ENCODE results near the gene TRPC5OS. TPM values are rescaled to one million over a fixed set of nuclear protein-coding genes. Genes with fewer than 3 reads are reported as not detected.

The TRPC5OS gene
- not detected in 2 replicates for total RNA-seq
- long read RNA-seq = 0 reads

GRCh38 chrX:111875881-111876280 is at the start of gene TRPC5OS:
Gene TRPC5OS (plus strand): TSS chrX:111876181. CDS start chrX:111901850, 25,669 bp downstream.
- DNase-seq (ENCODE audit: low spot score, unreplicated experiment) = no peak
- no peaks in the 10 kb centered on the region for H3K36me3 Mint-ChIP-seq (ENCODE audit: insufficient read depth)

GRCh38 chrX:111829345-111829744 is 46.6 kb upstream of the TRPC5OS start:
- no peaks in the 10 kb centered on the region for H3K27me3 Mint-ChIP-seq

More at GRCh38 chrX:111875881-111876280, at the start of gene TRPC5OS:
- Mint-ChIP-seq H3K27me3 (no peaks in the 10 kb centered on the region), H3K4me3 (ENCODE audit: low read depth) (no peak within 1 kb of the TSS), H3K27ac (no peak within 1 kb of the TSS), H3K9me3 (ENCODE audit: low read depth) (no peaks in the 10 kb centered on the region), H3K4me1 (ENCODE audit: low read depth) (no peaks in the 10 kb centered on the region)
- TF ChIP-seq CTCF (IDR thresholded peaks at IDR 0.05; ENCODE audit: unreplicated experiment) = no peak

GRCh38 chrX:111830571-111830970 is 45.4 kb upstream of the TRPC5OS start:
- Mint-ChIP-seq H3K27ac (no peak overlapping the region), H3K9me3 (ENCODE audit: low read depth) (no peaks in the 10 kb centered on the region), H3K27me3 (no peaks in the 10 kb centered on the region), H3K4me1 (ENCODE audit: low read depth) (peaks cover 4% of the 10 kb centered on the region), H3K36me3 (ENCODE audit: insufficient read depth) (no peaks in the 10 kb centered on the region), H3K4me3 (ENCODE audit: low read depth) (no peak overlapping the region)
- TF ChIP-seq CTCF (IDR thresholded peaks at IDR 0.05; ENCODE audit: unreplicated experiment) = no peak
- DNase-seq (ENCODE audit: low spot score, unreplicated experiment) = no peak

More at GRCh38 chrX:111829345-111829744, 46.6 kb upstream of the TRPC5OS start:
- H3K9me3 Mint-ChIP-seq (ENCODE audit: low read depth) = no peaks in the 10 kb centered on the region
- no peak overlapping the region for H3K4me3 Mint-ChIP-seq (ENCODE audit: low read depth)
- H3K27ac Mint-ChIP-seq = no peak overlapping the region
- DNase-seq (ENCODE audit: low spot score, unreplicated experiment) = no peak
- peaks cover 4% of the 10 kb centered on the region for H3K4me1 Mint-ChIP-seq (ENCODE audit: low read depth)
- H3K36me3 Mint-ChIP-seq (ENCODE audit: insufficient read depth) = no peaks in the 10 kb centered on the region
- TF ChIP-seq CTCF (IDR thresholded peaks at IDR 0.05; ENCODE audit: unreplicated experiment) = no peak

GRCh38 chrX:111831343-111831742 is 44.6 kb upstream of the TRPC5OS start:
- no peak for DNase-seq (ENCODE audit: low spot score, unreplicated experiment)
- Mint-ChIP-seq H3K9me3 (ENCODE audit: low read depth) (no peaks in the 10 kb centered on the region), H3K27me3 (no peaks in the 10 kb centered on the region), H3K27ac (no peak overlapping the region), H3K36me3 (ENCODE audit: insufficient read depth) (no peaks in the 10 kb centered on the region), H3K4me3 (ENCODE audit: low read depth) (no peak overlapping the region), H3K4me1 (ENCODE audit: low read depth) (peaks cover 5% of the 10 kb centered on the region)
- TF ChIP-seq CTCF (IDR thresholded peaks at IDR 0.05; ENCODE audit: unreplicated experiment) = no peak

GRCh38 chrX:111837197-111837596 is 38.8 kb upstream of the TRPC5OS start:
- no peak for DNase-seq (ENCODE audit: low spot score, unreplicated experiment)

More at GRCh38 chrX:111837197-111837596, 38.8 kb upstream of the TRPC5OS start:
- no peak overlapping the region for H3K27ac Mint-ChIP-seq
- no peaks in the 10 kb centered on the region for H3K36me3 Mint-ChIP-seq (ENCODE audit: insufficient read depth)
- no peaks in the 10 kb centered on the region for H3K9me3 Mint-ChIP-seq (ENCODE audit: low read depth)
- no peak overlapping the region for H3K4me3 Mint-ChIP-seq (ENCODE audit: low read depth)
- H3K27me3 Mint-ChIP-seq = no peaks in the 10 kb centered on the region
- TF ChIP-seq CTCF (IDR thresholded peaks at IDR 0.05; ENCODE audit: unreplicated experiment) = no peak
- H3K4me1 Mint-ChIP-seq (ENCODE audit: low read depth) = peaks cover 9% of the 10 kb centered on the region
